NCI-H510A (cell line): ENCODE measurements around the gene P4HA3.
"Not testable (repeated sequence)": the region's sequence is repeated elsewhere in the genome, so short reads cannot be mapped to it uniquely, and the experiment has no call there.

ENCODE experiments used
- DNase-seq: peaks from one replicate; lab custom pipeline; 2025; lab: John Stamatoyannopoulos, UW

The P4HA3 gene

GRCh38 chr11:74311352-74311926, at the start of gene P4HA3:
TSS of gene P4HA3 (minus strand) at chr11:74311640. CDS start at chr11:74311611, 29 bp downstream.
- DNase-seq = no peak

- DNase-seq = no peak
Observed at GRCh38 chr11:74357449-74357848, 46.0 kb upstream of the P4HA3 start.

- DNase-seq = no peak
Observed at GRCh38 chr11:74355626-74356025, 44.2 kb upstream of the P4HA3 start.

- no peak for DNase-seq
Observed at GRCh38 chr11:74354036-74354435, 42.6 kb upstream of the P4HA3 start.

GRCh38 chr11:74347381-74347780, 35.9 kb upstream of the P4HA3 start:
- no peak for DNase-seq

GRCh38 chr11:74345420-74345819, 34.0 kb upstream of the P4HA3 start:
- DNase-seq = no peak

GRCh38 chr11:74341921-74342320, 30.5 kb upstream of the P4HA3 start:
- DNase-seq = no peak

GRCh38 chr11:74339619-74340018, 28.2 kb upstream of the P4HA3 start:
- no peak for DNase-seq

GRCh38 chr11:74338963-74339362, 27.5 kb upstream of the P4HA3 start:
- no peak for DNase-seq

- DNase-seq = no peak
Observed at GRCh38 chr11:74333193-74333592, 21.8 kb upstream of the P4HA3 start.

GRCh38 chr11:74332291-74332690, 20.9 kb upstream of the P4HA3 start:
- DNase-seq = no peak

GRCh38 chr11:74331000-74331399, 19.6 kb upstream of the P4HA3 start:
- not testable (repeated sequence) for DNase-seq

GRCh38 chr11:74330075-74330858, 18.8 kb upstream of the P4HA3 start:
- DNase-seq = no peak

GRCh38 chr11:74327076-74327475, 15.6 kb upstream of the P4HA3 start:
- DNase-seq = no peak

- DNase-seq = no peak
Observed at GRCh38 chr11:74326665-74327064, 15.2 kb upstream of the P4HA3 start.

- no peak for DNase-seq
Observed at GRCh38 chr11:74325649-74326645, 14.5 kb upstream of the P4HA3 start.

- no peak for DNase-seq
Observed at GRCh38 chr11:74322667-74323066, 11.2 kb upstream of the P4HA3 start.

- no peak for DNase-seq
Observed at GRCh38 chr11:74321487-74322188, 10.2 kb upstream of the P4HA3 start.

- DNase-seq = no peak
Observed at GRCh38 chr11:74320538-74320937, 9.1 kb upstream of the P4HA3 start.

GRCh38 chr11:74319139-74319816, 7.8 kb upstream of the P4HA3 start:
- no peak for DNase-seq

- no peak for DNase-seq
Observed at GRCh38 chr11:74318241-74318932, 6.9 kb upstream of the P4HA3 start.
